Psoas muscle (tissue), 8 donors: Measurements from ENCODE around the gene PSMD12. TPM values are rescaled to one million over a fixed set of nuclear protein-coding genes. Genes with fewer than 3 reads are reported as not detected.
"Not testable (repeated sequence)": the region's sequence is repeated elsewhere in the genome, so short reads cannot be mapped to it uniquely, and the experiment has no call there.

Experiments
- ATAC-seq, 4 donors: fragments of 200-7000 bp; cut with Tn5 transposase; one replicate each; pipeline ENCODE4 v1.9.1; 2020; ENCODE audit warnings: moderate library complexity in 3 of 4, mild to moderate bottlenecking in 2 of 4
- DNase-seq, 2 donors: peaks; one replicate each; pipeline ENCODE4 v3.0.0-alpha.2; 2020
- H3K27ac ChIP-seq: fragments of 200-600 bp; one replicate; pipeline ENCODE4 v1.8.0; 2022
- H3K27me3 ChIP-seq, 3 donors: fragments of 200-600 bp in 1 of 3; one replicate each; pipeline versions ENCODE4 v1.6.1 to v1.8.0; 2013 to 2022; ENCODE audit warnings: low read length in 2 of 3, mild to moderate bottlenecking in 2 of 3, moderate library complexity in 1 of 3; ENCODE audit not compliant: insufficient read depth in 3 of 3
- H3K36me3 ChIP-seq, 2 donors: fragments of 200-600 bp in 1 of 2; one replicate each; pipeline versions ENCODE4 v1.6.1 to v1.8.0; 2013 to 2022; ENCODE audit warnings: low read depth in 1 of 2, mild to moderate bottlenecking in 1 of 2, moderate library complexity in 1 of 2; ENCODE audit not compliant: insufficient read depth in 1 of 2
- H3K4me1 ChIP-seq: fragments of 200-600 bp; one replicate; pipeline ENCODE4 v1.8.0; 2022
- H3K4me3 ChIP-seq: fragments of 200-600 bp; one replicate; pipeline ENCODE4 v1.8.0; 2022; ENCODE audit warnings: mild to moderate bottlenecking
- H3K9me3 ChIP-seq: fragments of 200-600 bp; one replicate; pipeline ENCODE4 v1.8.0; 2022
- CTCF ChIP-seq: fragments of 200-600 bp; IDR thresholded peaks from one replicate; pipeline ENCODE4 v1.8.0; 2022; ENCODE audit warnings: antibody characterized with exemption
- WGBS, 3 donors: extraction: QIAGEN DNeasy Blood & Tissue Kit; methylation state at CpG; one replicate each; pipeline versions ENCODE4 v1.1.6 to v1.1.7; 2013; 5-methylcytosine and 5-hydroxymethylcytosine counted together
- intact Hi-C, 2 donors: fragments of 100-400 bp; cut with DNase I; formaldehyde crosslinking; loops; one replicate each; pipeline versions ENCODE4 v1.11.0 to v1.14.2; 2022
- polyA plus RNA-seq, 3 donors: library from polyadenylated mRNA; stranded (reverse); fragments of 200-250 nt; gene quantifications; one replicate each; pipeline ENCODE4 v1.2.3, GENCODE V29; 2013
- total RNA-seq, 4 donors: library from RNA; stranded (reverse); fragmentation: NEBNext Ultra II Directional in 2 of 4; extraction: Animal tissue kit (Norgen Biotek cat#: 25700) in 2 of 4; gene quantifications; one replicate each; pipeline versions ENCODE4 v1.2.1 to v1.2.4, GENCODE V29; 2021 to 2023
- donor health status: healthy with polysubstance abuse.
- donor health status: DM: no; HTN: no; CAD: no; lungs with moderate emphysema.
- donor health status: Bipolar disorder and iron deficiency.
- donor health status: healthy.
- donor health status: DM: yes; HTN: yes; CAD: no.
- donor health status: DM: no; HTN: no; CAD: no.
- donor health status: DM: no; HTN: no; CAD: no.
- donor health status: DM: yes; HTN: yes; CAD: no.

PSMD12 gene
- total and polyA plus RNA-seq, 7 donors = 66.6 to 281 (median 121) TPM

DNA sequence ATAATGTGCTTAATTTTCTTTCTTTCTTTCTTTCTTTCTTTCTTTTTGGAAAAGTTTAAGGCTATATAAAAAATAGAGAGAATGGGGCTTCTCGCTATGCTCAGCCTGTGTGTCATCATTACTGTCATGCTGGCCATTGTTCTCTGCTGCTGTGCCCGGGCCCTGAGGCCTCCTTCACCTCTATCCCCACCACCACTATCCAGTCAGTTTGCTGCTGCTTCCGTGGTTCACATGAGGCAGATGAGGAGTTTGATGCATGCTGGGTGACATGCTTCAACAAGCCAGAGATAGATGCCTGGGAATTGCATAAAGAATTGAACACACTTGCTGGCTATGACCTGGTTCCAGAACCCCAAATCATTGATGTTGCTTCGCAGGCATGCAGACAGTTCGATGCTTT is 47.0 kb upstream of the PSMD12 start:
- Histone ChIP-seq H3K36me3 (no peaks in the 10 kb centered on the region), H3K27ac (no peak overlapping the region), H3K4me1 (no peaks in the 10 kb centered on the region), H3K9me3 (no peaks in the 10 kb centered on the region), H3K27me3 (no peaks in the 10 kb centered on the region), H3K4me3 (no peak overlapping the region)
- intact Hi-C loops = no loop called here
- 80 to 95% (median 86%) methylated on average over 5 of the region's 5 CpGs for WGBS, 3 donors
- DNase-seq (no peak), ATAC-seq (no peak)
- TF ChIP-seq CTCF = no peak

DNA sequence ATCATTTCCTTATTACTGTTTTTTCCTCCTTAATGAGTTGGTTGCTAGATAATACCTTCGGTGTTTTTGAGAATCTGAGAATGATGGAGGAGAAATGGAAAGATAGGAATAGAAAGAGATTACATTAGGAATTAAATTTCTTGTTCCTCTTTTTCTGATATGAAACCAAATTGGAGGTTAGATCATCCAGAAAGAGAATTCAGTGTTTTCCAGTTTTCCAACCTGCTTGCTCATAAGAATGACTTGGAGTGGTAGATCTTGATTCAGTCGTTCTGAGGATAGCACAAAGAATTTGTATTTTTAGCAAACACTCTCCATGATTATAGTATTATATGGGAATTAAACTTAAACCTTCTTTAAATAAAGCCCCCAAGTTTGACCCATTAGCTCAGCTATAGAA is 46.6 kb upstream of the PSMD12 start:
- Histone ChIP-seq H3K9me3 (no peaks in the 10 kb centered on the region), H3K27ac (no peak overlapping the region), H3K4me1 (no peaks in the 10 kb centered on the region), H3K27me3 (no peaks in the 10 kb centered on the region), H3K36me3 (no peaks in the 10 kb centered on the region), H3K4me3 (no peak overlapping the region)
- intact Hi-C loops = no loop called here
- ATAC-seq (no peak), DNase-seq (no peak)
- 70 to 73% (median 73%) methylated on average over 2 of the region's 2 CpGs for WGBS, 3 donors
- TF ChIP-seq CTCF = no peak

DNA sequence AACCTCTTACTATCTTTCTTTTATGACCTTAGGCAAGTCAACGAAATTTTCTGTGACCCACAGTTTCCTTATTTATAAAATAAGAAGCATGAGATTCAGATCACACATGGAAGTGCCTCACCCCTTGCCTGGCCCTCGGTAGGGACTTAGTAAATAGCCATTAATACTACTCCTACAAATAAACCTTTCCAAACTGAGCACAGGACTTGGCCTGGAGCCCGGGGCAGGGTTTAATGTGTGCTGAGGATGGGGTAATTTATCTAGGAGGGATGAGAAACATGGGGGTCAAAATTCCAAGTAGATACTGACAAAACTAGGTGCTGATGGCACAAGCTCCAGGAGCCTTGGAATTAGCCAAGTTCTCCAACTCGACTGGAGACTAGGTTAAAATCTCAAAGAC is 45.7 kb upstream of the PSMD12 start:
- no peak for TF ChIP-seq CTCF
- no peak for ATAC-seq
- H3K27ac ChIP-seq = no peak overlapping the region

DNA sequence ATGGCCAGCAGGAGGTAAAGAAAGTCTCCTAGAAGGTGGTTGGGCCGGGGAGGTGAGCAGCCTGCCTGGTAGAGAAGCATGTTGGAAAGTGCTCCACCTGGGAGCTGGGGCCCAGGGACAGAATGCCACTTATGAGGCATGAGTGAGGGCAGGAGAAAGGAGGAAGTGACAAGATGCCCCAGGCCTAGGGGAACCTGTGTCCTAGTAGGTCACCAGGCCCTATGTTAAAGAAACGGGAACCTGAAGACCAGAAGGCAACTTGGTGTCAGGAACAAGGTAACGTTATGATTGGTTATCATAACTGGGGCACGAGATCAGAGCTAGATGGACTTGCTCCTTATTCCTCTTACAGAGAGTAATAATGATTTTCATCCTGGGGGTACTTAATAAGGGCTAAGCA is 45.0 kb upstream of the PSMD12 start:
- no peaks in the 10 kb centered on the region for H3K9me3 ChIP-seq
- no peak overlapping the region for H3K4me3 ChIP-seq
- ATAC-seq (no peak), DNase-seq (no peak)
- intact Hi-C loops = no loop called here
- no peaks in the 10 kb centered on the region for H3K4me1 ChIP-seq
- H3K27me3 ChIP-seq = no peaks in the 10 kb centered on the region
- H3K27ac ChIP-seq = no peak overlapping the region
- H3K36me3 ChIP-seq = no peaks in the 10 kb centered on the region
- 88 to 93% (median 91%) methylated on average over 4 of the region's 4 CpGs for WGBS, 3 donors
- no peak for TF ChIP-seq CTCF

More for the DNA sequence above, 45.7 kb upstream of the PSMD12 start:
- no peaks in the 10 kb centered on the region for H3K36me3 ChIP-seq
- no peaks in the 10 kb centered on the region for H3K9me3 ChIP-seq
- no peak overlapping the region for H3K4me3 ChIP-seq
- DNase-seq = no peak
- intact Hi-C loops = no loop called here
- WGBS, 3 donors = 48 to 57% (median 54%) methylated on average over 4 of the region's 4 CpGs
- H3K27me3 ChIP-seq = no peaks in the 10 kb centered on the region
- no peaks in the 10 kb centered on the region for H3K4me1 ChIP-seq

- ATAC-seq, H3K27ac ChIP-seq, H3K4me1 ChIP-seq, H3K36me3 ChIP-seq, H3K4me3 ChIP-seq, intact Hi-C loops, DNase-seq, H3K9me3 ChIP-seq, H3K27me3 ChIP-seq: not testable (repeated sequence)
- 59 to 82% (median 69%) methylated on average over 3 of the region's 3 CpGs for WGBS, 3 donors
These were observed 42.1 kb upstream of the PSMD12 start for GRCh38 chr17:67408455-67408830.
